ENCODE data around the gene MRPS22. TPM values are rescaled to one million over a fixed set of nuclear protein-coding genes. Genes with fewer than 3 reads are reported as not detected.

Gene MRPS22
- total RNA-seq, 2 donors from 2014 or later = 63.3 to 67.9 TPM

DNA sequence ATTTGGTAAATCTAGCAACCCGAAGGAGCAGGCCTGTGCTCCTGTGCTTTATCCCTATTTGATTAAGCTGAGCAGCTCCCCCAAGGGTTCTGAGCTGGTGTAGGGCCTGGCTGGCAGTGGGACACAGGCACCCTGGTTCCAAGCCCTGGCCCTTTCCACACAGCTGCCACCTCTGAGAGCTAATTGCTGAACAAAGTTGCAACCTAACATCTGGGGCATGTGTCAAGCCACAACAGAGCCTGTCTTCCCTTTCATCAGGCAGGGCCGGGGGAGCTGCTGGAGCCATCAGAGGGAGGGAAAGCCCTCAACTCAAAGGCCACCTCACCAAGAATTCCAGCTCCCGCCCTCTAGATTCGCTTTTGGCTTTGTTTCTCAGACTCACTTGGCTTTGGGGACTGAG, 17.1 kb upstream of the MRPS22 start:
- no peak for DNase-seq
- intact Hi-C loops (cut with DNase I) = loop anchor here (5.0 kb wide), 1 partner anchor 384 kb away; no protein-coding TSS in a partner anchor

DNA sequence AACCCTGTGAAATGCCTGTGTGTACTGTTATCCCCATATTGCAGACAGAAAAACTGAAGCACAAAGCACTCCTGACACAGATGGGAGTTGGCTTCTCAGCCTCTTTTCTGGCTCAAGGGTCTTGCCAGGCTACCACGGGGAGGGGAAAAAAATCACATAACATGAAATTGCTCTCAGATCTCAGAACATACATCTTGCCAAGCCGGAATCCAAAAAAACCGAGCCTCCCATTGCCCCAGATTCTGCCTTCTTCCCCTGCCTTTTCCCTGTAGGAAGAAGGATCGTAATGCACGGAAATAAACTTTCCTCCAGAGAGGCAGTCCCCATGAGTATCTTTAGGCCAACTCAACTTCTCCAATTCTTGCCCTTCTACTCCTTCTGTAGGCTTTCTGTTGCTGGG, 16.6 kb upstream of the MRPS22 start:
- no peak overlapping the region for H3K4me3 ChIP-seq
- H3K27ac ChIP-seq = no peak overlapping the region
- no peak for TF ChIP-seq CTCF (IDR thresholded peaks at IDR 0.05)
- peaks cover 9% of the 10 kb centered on the region for H3K27me3 ChIP-seq
- no peaks in the 10 kb centered on the region for H3K36me3 ChIP-seq
- DNase-seq = no peak
- no peak overlapping the region for H3K9ac ChIP-seq (ENCODE audit: low read depth in 2 of 2, low read length in 2 of 2)
- intact Hi-C loops (cut with DNase I) = loop anchor here (5.0 kb wide), 1 partner anchor 385 kb away; no protein-coding TSS in a partner anchor
- no peaks in the 10 kb centered on the region for H3K9me3 ChIP-seq
- no peaks in the 10 kb centered on the region for H3K4me1 ChIP-seq

More for the DNA sequence above, 17.1 kb upstream of the MRPS22 start:
- H3K4me1 ChIP-seq = no peaks in the 10 kb centered on the region
- TF ChIP-seq CTCF (IDR thresholded peaks at IDR 0.05) = no peak
- no peaks in the 10 kb centered on the region for H3K9me3 ChIP-seq
- no peaks in the 10 kb centered on the region for H3K36me3 ChIP-seq
- no peak overlapping the region for H3K4me3 ChIP-seq
- no peak overlapping the region for H3K9ac ChIP-seq (ENCODE audit: low read depth in 2 of 2, low read length in 2 of 2)
- no peak overlapping the region for H3K27ac ChIP-seq
- H3K27me3 ChIP-seq = peaks cover 9% of the 10 kb centered on the region

GRCh38 chr3:139327861-139328260, 16.0 kb upstream of the MRPS22 start:
- peaks cover 9% of the 10 kb centered on the region for H3K27me3 ChIP-seq
- H3K4me3 ChIP-seq = no peak overlapping the region
- no peak overlapping the region for H3K9ac ChIP-seq (ENCODE audit: low read depth in 2 of 2, low read length in 2 of 2)
- TF ChIP-seq CTCF (IDR thresholded peaks at IDR 0.05) = no peak
- DNase-seq = no peak
- H3K27ac ChIP-seq = no peak overlapping the region
- H3K9me3 ChIP-seq = no peaks in the 10 kb centered on the region
- no peaks in the 10 kb centered on the region for H3K36me3 ChIP-seq
- intact Hi-C loops (cut with DNase I) = loop anchor here (2.0 to 5.0 kb wide), 2 partner anchors 217 to 386 kb away; no protein-coding TSS in a partner anchor
- H3K4me1 ChIP-seq = no peaks in the 10 kb centered on the region

GRCh38 chr3:139328356-139328755, 15.5 kb upstream of the MRPS22 start:
- DNase-seq = no peak
- H3K9ac ChIP-seq (ENCODE audit: low read depth in 2 of 2, low read length in 2 of 2) = no peak overlapping the region
- no peak for TF ChIP-seq CTCF (IDR thresholded peaks at IDR 0.05)
- no peak overlapping the region for H3K4me3 ChIP-seq
- H3K4me1 ChIP-seq = no peaks in the 10 kb centered on the region
- H3K27me3 ChIP-seq = peaks cover 9% of the 10 kb centered on the region
- intact Hi-C loops (cut with DNase I) = loop anchor here (2.0 to 5.0 kb wide), 2 partner anchors 218 to 386 kb away; no protein-coding TSS in a partner anchor
- no peak overlapping the region for H3K27ac ChIP-seq
- H3K36me3 ChIP-seq = no peaks in the 10 kb centered on the region
- H3K9me3 ChIP-seq = no peaks in the 10 kb centered on the region

DNA sequence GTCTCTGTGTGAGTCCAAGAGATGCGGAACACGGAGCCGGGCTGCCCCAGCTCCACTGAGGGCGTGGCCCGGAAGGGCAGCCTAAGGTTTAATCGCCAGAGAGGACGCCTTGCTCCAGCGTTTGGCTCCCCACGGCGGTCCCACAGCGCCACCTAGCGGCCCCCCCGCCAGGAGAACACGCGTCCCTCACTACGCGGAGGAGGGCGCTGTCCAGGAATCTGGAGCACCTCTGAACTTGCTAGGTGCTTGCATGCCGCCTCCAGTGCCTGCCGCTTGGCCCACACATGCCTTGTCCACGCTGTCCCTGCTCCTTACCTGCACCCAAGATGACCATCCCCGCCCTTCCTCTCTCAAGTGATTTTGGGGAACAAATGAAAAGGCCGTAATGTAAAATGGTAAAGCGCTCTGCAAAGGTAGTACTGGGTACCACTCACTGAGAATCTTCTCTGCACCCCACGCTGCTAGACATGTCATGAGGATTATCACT, 14.4 kb upstream of the MRPS22 start:
- Histone ChIP-seq H3K9ac (ENCODE audit: low read depth in 2 of 2, low read length in 2 of 2) (no peak overlapping the region), H3K4me3 (no peak overlapping the region), H3K27me3 (peaks cover 9% of the 10 kb centered on the region), H3K4me1 (no peaks in the 10 kb centered on the region), H3K27ac (no peak overlapping the region), H3K36me3 (no peaks in the 10 kb centered on the region), H3K9me3 (no peaks in the 10 kb centered on the region)
- DNase-seq = peak; percentile 92
- peak; percentile 99 for TF ChIP-seq CTCF (IDR thresholded peaks at IDR 0.05)
- intact Hi-C loops (cut with DNase I) = loop anchor here (2.0 to 5.0 kb wide), 2 partner anchors 219 to 387 kb away; no protein-coding TSS in a partner anchor

Measured in colonic mucosa (tissue), 4 donors.